H1 (cell line): ENCODE results near the gene TLCD3B. TPM values are rescaled to one million over a fixed set of nuclear protein-coding genes. Genes with fewer than 3 reads are reported as not detected.

ENCODE experiments used
- CTCF ChIA-PET: fragments of 300-600 bp; sonication (Branson Sonifier 250); formaldehyde crosslinking; loops from one replicate; lab custom pipeline; 2021; ENCODE audit not compliant: partially characterized antibody; lab: Charles Lee
- POLR2A ChIA-PET: fragments of 300-600 bp; sonication (Branson Sonifier 250); formaldehyde crosslinking; loops from one replicate; lab custom pipeline; 2021; ENCODE audit warnings: inconsistent platforms; ENCODE audit not compliant: partially characterized antibody; lab: Charles Lee
- DNase-seq, 2 experiments: peaks; one replicate each; pipeline versions ENCODE4 v3.0.0 to v3.0.0-alpha.2; 2010 to 2022; ENCODE audit warnings: low spot score in 2 of 2, low read depth in 1 of 2, mixed read lengths in 1 of 2
- FAIRE-seq: peaks from 2 replicates; lab custom pipeline; 2011; peaks lifted over from hg19 to GRCh38; lab: Jason Lieb, UNC
- H2AFZ ChIP-seq: 2 replicates; pipeline ENCODE4 v1.8.1; 2012; ENCODE audit warnings: low read length, inconsistent platforms
- H2AK5ac ChIP-seq: 2 replicates; pipeline ENCODE4 v1.6.1; 2013; ENCODE audit warnings: low read depth, low read length
- H2BK120ac ChIP-seq: replicated peaks from 2 replicates; pipeline ENCODE3; 2013; ENCODE audit warnings: low read depth, low read length, inconsistent platforms
- H2BK12ac ChIP-seq: 2 replicates; pipeline ENCODE4 v1.6.1; 2013; ENCODE audit warnings: low read depth, low read length
- H2BK15ac ChIP-seq: 2 replicates; pipeline ENCODE4 v1.6.1; 2013; ENCODE audit warnings: low read length
- H2BK20ac ChIP-seq: 2 replicates; pipeline ENCODE4 v1.6.1; 2013; ENCODE audit warnings: low read length
- H2BK5ac ChIP-seq: 2 replicates; pipeline ENCODE4 v1.6.1; 2013; ENCODE audit warnings: low read depth, low read length
- H3K14ac ChIP-seq: 2 replicates; pipeline ENCODE4 v1.6.1; 2013; ENCODE audit warnings: inconsistent platforms; ENCODE audit not compliant: insufficient read length
- H3K18ac ChIP-seq: 2 replicates; pipeline ENCODE4 v1.6.1; 2013; ENCODE audit warnings: low read length; ENCODE audit errors: extremely low read depth
- H3K23ac ChIP-seq: 2 replicates; pipeline ENCODE4 v1.6.1; 2013; ENCODE audit warnings: inconsistent platforms; ENCODE audit not compliant: insufficient read length
- H3K23me2 ChIP-seq: 2 replicates; pipeline ENCODE4 v1.6.1; 2013; ENCODE audit warnings: low read depth, low read length
- H3K27ac ChIP-seq: 2 replicates; pipeline ENCODE4 v1.6.1; 2011; ENCODE audit warnings: low read depth, low read length, inconsistent platforms
- H3K27me3 ChIP-seq, 4 experiments: replicated peaks in 1 of 4; 1 replicate in 1 of 4; 2 replicates in 3 of 4; pipeline versions ENCODE4 v1.6.1 to v1.8.1; 2011 to 2013; ENCODE audit warnings: low read length in 3 of 4, mild to moderate bottlenecking in 3 of 4, inconsistent platforms in 2 of 4, mixed read lengths in 2 of 4, moderate library complexity in 1 of 4; ENCODE audit not compliant: control insufficient read depth in 3 of 4, insufficient read depth in 3 of 4; ENCODE audit errors: extremely low read depth in 1 of 4
- H3K36me3 ChIP-seq, 4 experiments: 2 replicates each; pipeline versions ENCODE4 v1.6.1 to v1.8.1; 2011 to 2013; ENCODE audit warnings: mild to moderate bottlenecking in 4 of 4, low read length in 3 of 4, moderate library complexity in 2 of 4, control low read depth in 1 of 4, inconsistent platforms in 1 of 4; ENCODE audit not compliant: insufficient read depth in 4 of 4, control insufficient read depth in 2 of 4
- H3K4ac ChIP-seq: replicated peaks from 2 replicates; pipeline ENCODE3; 2013; ENCODE audit warnings: low read length, low read depth, mixed read lengths, inconsistent platforms; ENCODE audit not compliant: insufficient read length
- H3K4me1 ChIP-seq, 4 experiments: replicated peaks in 1 of 4; 1 replicate in 1 of 4; 2 replicates in 3 of 4; pipeline versions ENCODE4 v1.6.1 to v1.8.1; 2011 to 2013; ENCODE audit warnings: low read length in 3 of 4, inconsistent platforms in 2 of 4, mixed read lengths in 1 of 4; ENCODE audit not compliant: insufficient read depth in 4 of 4, control insufficient read depth in 3 of 4
- H3K4me2 ChIP-seq, 2 experiments: 2 replicates each; pipeline versions ENCODE4 v1.6.1 to v1.8.1; 2011 to 2013; ENCODE audit warnings: low read depth in 2 of 2, low read length in 2 of 2, control low read depth in 1 of 2, inconsistent platforms in 1 of 2, mild to moderate bottlenecking in 1 of 2; ENCODE audit not compliant: insufficient read depth in 1 of 2
- H3K4me3 ChIP-seq, 4 experiments: fragments of 200-600, 300-600 bp in 1 of 4; sonication (generic), shearing (Covaris generic), sonication (Bioruptor Twin) in 1 of 4; 2 replicates each; pipeline versions ENCODE4 v1.5.1 to v1.8.1; 2011 to 2016; ENCODE audit warnings: low read length in 4 of 4, low read depth in 3 of 4, control low read depth in 2 of 4, inconsistent platforms in 2 of 4, mild to moderate bottlenecking in 2 of 4, mixed read lengths in 1 of 4, moderate library complexity in 1 of 4; ENCODE audit not compliant: insufficient read depth in 2 of 4; ENCODE audit errors: extremely low read depth in 1 of 4
- H3K56ac ChIP-seq: replicated peaks from 2 replicates; pipeline ENCODE3; 2013; ENCODE audit warnings: low read depth, mild to moderate bottlenecking, mixed read lengths, low read length, inconsistent platforms; ENCODE audit not compliant: insufficient read length
- H3K79me1 ChIP-seq: 2 replicates; pipeline ENCODE4 v1.6.1; 2013; ENCODE audit warnings: low read depth, low read length, control low read depth
- H3K79me2 ChIP-seq, 2 experiments: 2 replicates each; pipeline versions ENCODE4 v1.6.1 to v1.8.1; 2012 to 2013; ENCODE audit warnings: low read length in 2 of 2, mild to moderate bottlenecking in 2 of 2, inconsistent platforms in 1 of 2; ENCODE audit not compliant: insufficient read depth in 2 of 2, control insufficient read depth in 1 of 2
- H3K9ac ChIP-seq, 4 experiments: replicated peaks in 1 of 4; 1 replicate in 1 of 4; 2 replicates in 3 of 4; pipeline versions ENCODE4 v1.6.1 to v1.8.1; 2011 to 2013; ENCODE audit warnings: low read depth in 3 of 4, low read length in 3 of 4, control low read depth in 2 of 4, mild to moderate bottlenecking in 2 of 4, moderate library complexity in 2 of 4, inconsistent platforms in 1 of 4; ENCODE audit errors: extremely low read depth in 1 of 4
- H3K9me3 ChIP-seq, 2 experiments: 2 replicates each; pipeline versions ENCODE4 v1.6.1 to v1.8.1; 2012 to 2013; ENCODE audit warnings: mild to moderate bottlenecking in 2 of 2, moderate library complexity in 2 of 2, control low read depth in 1 of 2, inconsistent platforms in 1 of 2, low read depth in 1 of 2, low read length in 1 of 2, mixed read lengths in 1 of 2; ENCODE audit not compliant: insufficient read depth in 2 of 2
- H4K20me1 ChIP-seq, 2 experiments: replicated peaks in 1 of 2; 2 replicates each; pipeline versions ENCODE3 to v1.8.1; 2011 to 2013; ENCODE audit warnings: inconsistent platforms in 2 of 2, low read length in 2 of 2, mild to moderate bottlenecking in 1 of 2; ENCODE audit not compliant: insufficient read depth in 2 of 2, control insufficient read depth in 1 of 2
- H4K5ac ChIP-seq: 2 replicates; pipeline ENCODE4 v1.6.1; 2013; ENCODE audit warnings: low read length, low read depth, mixed read lengths, inconsistent platforms; ENCODE audit not compliant: insufficient read length
- H4K8ac ChIP-seq: 2 replicates; pipeline ENCODE4 v1.8.0; 2013; ENCODE audit warnings: mild to moderate bottlenecking, moderate library complexity, low read length, inconsistent platforms; ENCODE audit not compliant: insufficient read depth; ENCODE audit errors: extremely low read depth
- H4K91ac ChIP-seq: replicated peaks from 2 replicates; pipeline ENCODE3; 2013; ENCODE audit warnings: low read length, mixed read lengths, inconsistent platforms; ENCODE audit not compliant: insufficient read length
- BACH1 ChIP-seq: IDR thresholded peaks from 2 replicates; pipeline ENCODE4 v1.6.1; 2012; ENCODE audit warnings: low read length, improper control_type of control experiment
- EGR1 ChIP-seq: IDR thresholded peaks from 2 replicates; pipeline ENCODE4 v1.6.1; 2011; ENCODE audit warnings: low read depth, low read length, borderline replicate concordance
- FOSL1 ChIP-seq: IDR thresholded peaks from 2 replicates; pipeline ENCODE4 v1.6.1; 2011; ENCODE audit warnings: mild to moderate bottlenecking, low read depth, low read length, moderate library complexity; ENCODE audit not compliant: insufficient read depth
- KDM5A ChIP-seq: fragments of 200-600 bp; IDR thresholded peaks from 2 replicates; pipeline ENCODE4 v1.7.1; 2012; ENCODE audit warnings: mild to moderate bottlenecking, low read length, inconsistent platforms, mixed read lengths
- PHF8 ChIP-seq: fragments of 200-600 bp; sonication (generic); conservative IDR thresholded peaks from 2 replicates; pipeline ENCODE4 v1.7.1; 2012; ENCODE audit warnings: low read depth, mild to moderate bottlenecking, inconsistent platforms, low read length, moderate library complexity
- POLR2A ChIP-seq, 2 experiments: IDR thresholded peaks; 1 replicate in 1 of 2; 2 replicates in 1 of 2; pipeline ENCODE4 v1.6.1; 2011; ENCODE audit warnings: low read depth in 2 of 2, low read length in 2 of 2, mild to moderate bottlenecking in 2 of 2; ENCODE audit errors: control extremely low read depth in 1 of 2
- POU5F1 ChIP-seq: IDR thresholded peaks from 2 replicates; pipeline ENCODE4 v1.6.1; 2011; ENCODE audit warnings: low read depth, mild to moderate bottlenecking, low read length, moderate library complexity
- RAD21 ChIP-seq, 2 experiments: IDR thresholded peaks in 1 of 2; conservative IDR thresholded peaks in 1 of 2; 2 replicates each; pipeline ENCODE4 v1.6.1; 2011; ENCODE audit warnings: low read depth in 2 of 2, low read length in 2 of 2, improper control_type of control experiment in 1 of 2, inconsistent platforms in 1 of 2, mild to moderate bottlenecking in 1 of 2, moderate library complexity in 1 of 2
- RXRA ChIP-seq: IDR thresholded peaks from 2 replicates; pipeline ENCODE4 v1.6.1; 2011; ENCODE audit warnings: low read depth, mild to moderate bottlenecking, low read length, moderate library complexity; ENCODE audit not compliant: insufficient read depth
- SIX5 ChIP-seq: IDR thresholded peaks from 2 replicates; pipeline ENCODE4 v1.6.1; 2011; ENCODE audit warnings: mild to moderate bottlenecking, low read depth, low read length
- SP4 ChIP-seq: IDR thresholded peaks from 2 replicates; pipeline ENCODE4 v1.6.1; 2012; ENCODE audit warnings: low read length, inconsistent platforms
- TCF12 ChIP-seq: IDR thresholded peaks from 2 replicates; pipeline ENCODE4 v1.6.1; 2011; ENCODE audit warnings: low read depth, mild to moderate bottlenecking, low read length
- WGBS, 2 experiments: shearing (Covaris generic) in 1 of 2; methylation state at CpG; one replicate each; pipeline versions ENCODE4 v1.1.6 to v1.1.7; 2013 to 2015; ENCODE audit warnings: low lambda C conversion rate in 2 of 2, mixed read lengths in 2 of 2, inconsistent platforms in 1 of 2, low coverage in 1 of 2, missing lambda C conversion rate in 1 of 2; ENCODE audit not compliant: insufficient replicate concordance in 2 of 2, insufficient coverage in 1 of 2, insufficient read length in 1 of 2; ENCODE audit errors: extremely low coverage in 1 of 2, missing lambda C conversion rate in 1 of 2; 5-methylcytosine and 5-hydroxymethylcytosine counted together
- polyA plus RNA-seq, 7 experiments: library from polyadenylated mRNA; depleted of rRNA in 3 of 7; stranded (reverse) in 5 of 7; unstranded in 2 of 7; fragments of >200 nt in 5 of 7; fragments of 200-250 nt in 2 of 7; gene quantifications; 1 replicate in 5 of 7; 2 replicates in 1 of 7; 4 replicates in 1 of 7; pipeline versions ENCODE4 v1.2.1 to v1.2.3, GENCODE V29; 2011 to 2013; ENCODE audit warnings: missing spikeins in 2 of 7, mixed read lengths in 2 of 7
- total RNA-seq: library from RNA; stranded (reverse); fragmentation: NEBNext Ultra II Directional; extraction: Animal tissue kit (Norgen Biotek cat#: 25700); gene quantifications from 2 replicates; pipeline ENCODE4 v1.2.1, GENCODE V29; 2021

Gene TLCD3B
- total and polyA plus RNA-seq, 2 of the 8 experiments (the other 6 are each of a cell fraction or from before 2014, with no cell fraction given), result 15.2 to 26.9 TPM

DNA sequence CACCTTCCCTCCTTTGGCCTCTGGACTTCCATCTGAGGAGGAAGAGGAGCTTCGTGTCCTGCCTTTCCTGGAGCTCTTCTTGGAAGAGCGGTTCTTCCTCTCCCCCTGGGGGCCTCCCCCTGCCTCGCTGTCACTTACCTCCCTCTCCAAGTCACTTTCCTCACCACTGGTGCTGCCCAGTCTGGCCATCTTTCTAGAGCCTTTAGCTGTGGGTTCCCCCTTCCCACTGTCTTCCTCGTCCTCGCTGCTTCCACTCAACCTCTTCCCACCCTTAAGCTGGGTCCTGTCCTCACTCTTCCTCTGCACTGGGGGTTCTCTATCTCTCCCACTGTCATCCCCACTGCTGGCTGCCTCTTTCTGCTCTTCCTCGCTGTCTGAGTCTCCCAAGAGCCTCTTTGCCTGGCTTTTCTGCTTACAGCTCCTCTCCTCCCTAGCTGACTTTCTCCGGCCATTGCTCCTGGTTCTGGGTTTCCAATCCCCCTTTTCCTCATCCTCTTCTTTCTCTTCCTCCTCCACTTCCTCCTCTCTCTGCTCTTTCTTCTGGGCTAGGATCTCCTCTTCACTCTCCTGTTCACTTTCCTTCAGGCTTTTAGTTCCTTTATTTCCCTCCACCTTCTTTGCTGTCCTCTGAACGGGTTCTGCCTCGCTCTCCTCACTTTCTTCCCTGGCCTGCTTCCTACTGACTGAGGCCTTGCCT lies 37.0 kb downstream of the TLCD3B start:
- no peak overlapping the region for H3K23ac ChIP-seq
- H2BK20ac ChIP-seq, result no peak overlapping the region
- no peak overlapping the region for H3K18ac ChIP-seq
- peaks cover 0 to 7% of the 10 kb centered on the region in 2 experiments; a peak in 1 of 4 replicates for H3K79me2 ChIP-seq
- POLR2A ChIA-PET, result interaction anchor here (0.7 to 5.5 kb wide), 15 partner anchors 11 to 204 kb away, joined by 3 to 34 read pairs (median 4); partner anchors contain the start of genes ASPHD1, C16orf92, CDIPT and DOC2A
- no peaks in the 10 kb centered on the region for H4K20me1 ChIP-seq
- H4K91ac ChIP-seq, result no peak overlapping the region
- H4K8ac ChIP-seq, result no peak overlapping the region
- H3K4me3 ChIP-seq, result peak overlapping the region; percentile 75 to 91 (median 80); a peak in 5 of 8 replicates
- WGBS, 2 experiments, result 83% methylated on average over 8 of the region's 9 CpGs; no CpG with 5 or more reads in 1 of the 2 experiments
- DNase-seq (no peak), FAIRE-seq (no peak)
- H3K36me3 ChIP-seq, result peaks cover 0 to 22% (median 3%) of the 10 kb centered on the region in 4 experiments; a peak in 6 of 8 replicates
- H3K27ac ChIP-seq, result no peak overlapping the region
- H2BK5ac ChIP-seq, result no peak overlapping the region
- peaks cover 0 to 8% (median 3%) of the 10 kb centered on the region in 4 experiments; a peak in 4 of 7 replicates for H3K4me1 ChIP-seq
- H2AK5ac ChIP-seq, result peak overlapping the region; percentile 44; the same call in 1 of the 2 replicates
- H2BK120ac ChIP-seq, result no peak overlapping the region
- no peaks in the 10 kb centered on the region for H3K9me3 ChIP-seq
- no peak overlapping the region for H3K14ac ChIP-seq
- peaks cover 9% of the 10 kb centered on the region; the same call in 1 of the 2 replicates for H3K23me2 ChIP-seq
- no peak overlapping the region; a peak in 1 of 7 replicates for H3K9ac ChIP-seq
- no peak overlapping the region for H2AFZ ChIP-seq
- peak overlapping the region in 1 of 2 experiments; percentile 78; a peak in 2 of 4 replicates for H3K4me2 ChIP-seq
- H3K79me1 ChIP-seq, result peaks cover 3% of the 10 kb centered on the region; the same call in 1 of the 2 replicates
- H4K5ac ChIP-seq, result no peak overlapping the region
- no peaks in the 10 kb centered on the region for H3K27me3 ChIP-seq
- H3K56ac ChIP-seq, result no peak overlapping the region
- no peak overlapping the region for H2BK12ac ChIP-seq
- CTCF ChIA-PET, result interaction anchor here (0.9 to 2.5 kb wide), 5 partner anchors 10 to 37 kb away, joined by 3 to 9 read pairs (median 3); partner anchors contain the start of genes C16orf92 and TLCD3B
- no peak overlapping the region for H3K4ac ChIP-seq
- H2BK15ac ChIP-seq, result no peak overlapping the region
- no peak for TF ChIP-seq POLR2A (IDR thresholded peaks at IDR 0.05; ENCODE audit: control extremely low read depth in 1 of 2, low read depth in 2 of 2, low read length in 2 of 2)
- no peak for TF ChIP-seq FOSL1
- TF ChIP-seq PHF8, result no peak
- no peak for TF ChIP-seq POU5F1
- TF ChIP-seq EGR1, result no peak
- no peak for TF ChIP-seq SIX5
- no peak for TF ChIP-seq RXRA
- no peak for TF ChIP-seq RAD21 (IDR thresholded peaks at IDR 0.05 in 1 of 2, conservative IDR thresholded peaks at IDR 0.05 in 1 of 2; ENCODE audit: low read depth in 2 of 2, low read length in 2 of 2)
- TF ChIP-seq KDM5A, result no peak
- TF ChIP-seq TCF12, result no peak
- TF ChIP-seq BACH1, result no peak
- no peak for TF ChIP-seq SP4
